NCI-H82 treated with DMSO at 0.1 percent for 48 hours (cell line): ENCODE measurements around the gene FTL.

Experiments used
- DNase-seq: peaks from one replicate; lab custom pipeline; 2025; ENCODE audit not compliant: unreplicated experiment; lab: John Stamatoyannopoulos, UW

FTL gene

GRCh38 chr19:48990400-48990799 lies 25.3 kb downstream of the FTL start:
- DNase-seq: no peak

GRCh38 chr19:48991011-48991609 lies 26.0 kb downstream of the FTL start:
- DNase-seq: no peak

DNA sequence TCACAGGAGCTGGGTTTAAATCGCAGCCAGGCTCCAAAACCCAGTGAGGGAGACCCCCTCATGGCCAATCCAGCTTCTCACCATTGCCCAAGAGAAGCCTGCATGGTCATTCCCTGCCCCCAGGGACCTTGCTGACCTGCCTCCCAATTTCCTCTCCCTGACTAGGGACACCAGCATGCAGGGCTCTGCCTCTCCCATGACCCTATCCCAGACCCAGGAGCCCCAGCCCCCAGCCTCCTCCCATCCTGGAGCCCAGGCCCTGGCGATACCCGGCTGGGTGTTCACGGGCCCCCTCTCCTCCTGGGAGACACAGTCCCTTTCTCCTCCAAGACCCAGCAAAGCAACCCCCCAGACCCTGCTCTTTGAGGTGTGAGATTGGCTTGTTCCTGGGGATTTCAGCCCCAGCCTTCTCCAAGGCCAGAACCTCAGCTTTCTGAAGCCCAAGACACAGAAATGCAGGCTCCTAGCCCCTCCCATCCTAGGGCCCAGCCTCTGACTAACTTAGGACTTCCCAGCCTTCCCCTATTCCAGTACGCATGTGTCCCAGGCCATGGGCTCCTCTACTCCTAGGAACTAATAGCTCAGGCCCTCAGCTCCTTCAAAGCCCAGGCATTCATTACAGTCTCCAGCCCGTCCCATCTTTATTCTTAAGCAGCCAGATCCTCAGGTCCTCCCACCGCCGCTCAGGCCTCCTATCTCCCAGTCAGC lies 26.9 kb downstream of the FTL start:
- DNase-seq: peak; percentile 24

DNA sequence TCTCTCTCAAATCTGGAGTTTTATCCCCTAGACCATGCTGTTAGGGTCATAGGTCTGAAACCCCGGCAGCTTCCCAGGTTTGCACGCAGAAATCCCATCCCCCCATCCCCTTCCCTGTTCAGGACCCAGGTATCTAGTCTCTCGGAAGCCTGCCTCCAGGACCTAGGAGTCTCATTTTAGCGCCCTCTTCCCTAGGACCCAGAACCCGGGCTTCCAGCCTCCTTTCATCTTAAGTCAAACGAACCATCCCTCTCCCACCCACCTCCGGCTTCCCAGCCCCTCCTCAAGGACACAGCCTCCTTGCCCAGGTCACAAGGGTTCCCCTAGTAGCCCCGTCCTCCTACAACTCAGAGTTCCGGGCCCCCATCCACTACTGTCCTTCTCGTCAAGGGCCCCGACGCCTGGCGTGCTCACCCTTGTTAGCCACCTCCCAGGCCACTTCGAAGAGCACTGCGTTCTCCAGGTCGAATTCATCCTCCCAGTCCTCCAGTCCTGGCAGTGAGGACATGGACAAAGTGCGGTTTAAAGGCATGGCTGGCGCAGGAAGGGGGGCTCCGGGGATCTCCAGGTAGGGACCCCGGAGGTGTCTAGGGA lies 27.6 kb downstream of the FTL start:
- no peak for DNase-seq

GRCh38 chr19:48993175-48994034 lies 28.3 kb downstream of the FTL start, which contains the start of the genes GYS1 and RUVBL2:
Gene GYS1 (minus strand): TSS chr19:48993309. CDS start chr19:48993112, 197 bp downstream.
Gene RUVBL2 (plus strand): TSS chr19:48993887. CDS start chr19:48993912, 25 bp downstream.
- peak; percentile 97 for DNase-seq

- DNase-seq: no peak
Observed at GRCh38 chr19:48994035-48994386, 28.9 kb downstream of the FTL start.

DNA sequence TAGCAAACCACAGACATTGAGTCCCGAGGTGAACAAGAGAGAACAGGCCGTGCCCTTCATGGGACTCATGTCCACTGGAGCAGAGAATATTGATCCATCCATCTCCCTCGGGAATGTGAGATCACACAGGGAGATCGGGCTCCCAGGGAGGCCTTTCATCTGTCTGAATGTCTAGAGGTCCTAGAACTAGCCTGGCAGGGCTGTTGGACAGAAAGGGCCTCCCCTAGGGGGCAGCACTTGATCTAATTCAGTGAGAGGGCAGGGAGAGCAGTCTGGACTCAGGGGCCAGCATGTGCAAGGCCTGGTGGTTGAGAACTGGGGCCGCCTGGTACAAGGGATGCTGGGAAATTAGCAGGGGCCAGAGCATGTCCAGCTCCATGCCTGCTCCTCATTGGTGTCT lies 32.9 kb downstream of the FTL start:
- DNase-seq: peak; percentile 35

DNA sequence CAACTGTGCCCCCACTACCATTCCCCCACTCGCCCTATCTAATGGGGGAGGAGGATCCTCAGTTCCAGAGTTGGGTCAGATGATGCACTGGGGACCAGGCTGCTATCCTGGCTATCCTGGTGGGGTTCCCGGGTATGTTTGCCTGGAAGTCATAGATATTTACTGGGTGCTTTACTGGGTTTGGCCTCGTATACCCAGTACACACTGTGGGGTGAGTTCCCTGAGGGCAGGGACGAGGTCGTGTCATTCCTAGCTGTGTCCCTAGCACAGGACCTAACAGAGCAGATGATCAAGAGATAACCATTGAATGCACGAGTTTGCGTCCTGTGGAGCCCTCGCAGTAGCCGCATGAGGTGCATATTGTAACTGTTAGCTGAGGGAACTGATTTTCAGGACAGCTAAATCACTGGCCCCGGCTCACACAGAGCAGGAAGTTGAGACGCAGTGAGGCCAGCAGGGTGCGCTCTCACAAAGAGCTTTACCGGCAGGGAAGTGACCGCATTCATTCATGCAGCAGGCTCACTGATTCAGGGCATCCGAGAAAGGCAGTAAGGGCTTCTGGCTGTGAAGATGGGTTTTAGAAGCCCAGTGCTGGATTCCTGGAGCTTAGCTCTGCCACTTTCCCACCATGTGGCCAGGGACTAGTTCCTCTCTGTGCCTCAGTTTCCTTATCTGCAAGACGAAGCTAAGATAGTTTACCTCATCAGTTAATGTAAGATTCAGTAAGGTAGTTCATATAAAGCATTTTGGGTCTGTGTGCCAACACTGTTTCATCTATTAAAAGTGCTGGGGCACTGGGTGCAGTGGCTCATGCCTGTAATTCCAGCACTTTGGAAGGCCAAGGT lies 34.6 kb downstream of the FTL start:
- no peak for DNase-seq

DNA sequence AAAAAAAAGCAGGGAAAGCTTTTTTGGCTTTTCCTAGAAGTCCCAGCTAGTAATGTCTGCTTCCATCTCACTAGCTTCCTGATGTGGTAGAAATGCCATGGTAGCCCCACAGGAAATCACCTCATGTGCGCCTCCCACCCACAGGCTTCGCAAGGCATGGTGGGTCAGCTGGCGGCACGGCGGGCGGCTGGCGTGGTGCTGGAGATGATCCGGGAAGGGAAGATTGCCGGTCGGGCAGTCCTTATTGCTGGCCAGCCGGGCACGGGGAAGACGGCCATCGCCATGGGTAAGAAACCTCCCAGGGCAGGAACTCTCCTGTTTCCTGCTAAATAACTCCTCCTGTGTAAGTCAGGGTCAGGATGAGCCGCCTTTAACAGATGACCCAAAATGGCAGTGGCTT lies 39.0 kb downstream of the FTL start:
- no peak for DNase-seq

- no peak for DNase-seq
Observed at GRCh38 chr19:49004964-49005614, 40.0 kb downstream of the FTL start.

GRCh38 chr19:49006905-49007304 lies 41.8 kb downstream of the FTL start:
- no peak for DNase-seq

DNA sequence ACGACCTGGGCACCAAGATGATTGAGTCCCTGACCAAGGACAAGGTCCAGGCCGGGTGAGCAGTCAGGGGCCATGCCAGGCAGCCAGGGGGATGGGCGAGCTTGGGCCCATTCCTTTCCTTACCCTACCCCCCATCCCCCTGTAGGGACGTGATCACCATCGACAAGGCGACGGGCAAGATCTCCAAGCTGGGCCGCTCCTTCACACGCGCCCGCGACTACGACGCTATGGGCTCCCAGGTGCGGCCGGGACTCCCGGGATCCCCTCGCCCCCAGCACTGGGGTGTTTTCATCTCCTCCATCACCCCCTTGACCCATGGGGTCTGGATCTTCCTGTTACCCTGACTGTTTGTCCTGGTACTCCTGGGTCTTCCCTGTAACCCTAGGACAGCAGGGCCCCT lies 44.7 kb downstream of the FTL start:
- DNase-seq: no peak

DNA sequence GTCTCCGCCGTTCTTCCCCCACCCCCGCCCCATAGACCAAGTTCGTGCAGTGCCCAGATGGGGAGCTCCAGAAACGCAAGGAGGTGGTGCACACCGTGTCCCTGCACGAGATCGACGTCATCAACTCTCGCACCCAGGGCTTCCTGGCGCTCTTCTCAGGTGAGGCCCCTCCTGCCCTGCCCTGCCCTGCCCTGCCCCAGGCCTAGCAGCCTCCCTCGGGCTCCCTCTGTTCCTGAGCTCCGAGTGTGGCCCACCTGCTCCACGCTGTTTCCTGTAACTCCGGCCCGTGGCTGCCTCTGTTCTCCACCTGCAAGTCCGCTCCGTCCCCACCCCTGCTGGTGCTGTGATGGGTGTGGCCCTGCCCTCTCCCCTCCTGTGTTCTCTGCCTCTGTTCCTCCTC lies 45.3 kb downstream of the FTL start:
- DNase-seq: no peak

DNA sequence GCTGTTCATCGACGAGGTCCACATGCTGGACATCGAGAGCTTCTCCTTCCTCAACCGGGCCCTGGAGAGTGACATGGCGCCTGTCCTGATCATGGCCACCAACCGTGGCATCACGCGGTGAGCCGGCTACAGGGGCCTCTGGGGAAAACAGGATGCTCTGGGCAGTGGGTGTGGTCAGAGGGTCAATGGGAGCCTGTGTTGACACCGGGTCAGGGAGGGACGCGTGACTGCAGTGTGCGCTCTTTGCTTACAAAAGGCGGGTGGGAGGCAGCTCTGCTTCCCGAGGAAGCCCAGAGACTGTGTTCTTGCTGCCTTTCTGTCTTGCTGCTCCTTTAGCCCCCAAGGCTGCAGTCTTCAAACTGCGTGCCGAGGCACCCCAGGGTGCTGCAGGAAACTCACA lies 46.1 kb downstream of the FTL start:
- no peak for DNase-seq

GRCh38 chr19:49014123-49014869 lies 49.2 kb downstream of the FTL start:
- no peak for DNase-seq

GRCh38 chr19:49014870-49015255 lies 49.8 kb downstream of the FTL start:
- DNase-seq: no peak

- DNase-seq: no peak
Observed at GRCh38 chr19:49016067-49016839, 51.1 kb downstream of the FTL start.
